Adrenal gland (tissue), 12 donors: ENCODE measurements around the gene CHTF8. TPM values are rescaled to one million over a fixed set of nuclear protein-coding genes. Genes with fewer than 3 reads are reported as not detected.

Experiments used
- DNase-seq, 7 donors: peaks; one replicate each; pipeline ENCODE4 v3.0.0-alpha.2; 2019 to 2020
- H3K27ac ChIP-seq, 5 donors: fragments of 200-600 bp; sonication (generic) in 4 of 5; 1 replicate in 3 of 5; 2 replicates in 2 of 5; pipeline versions ENCODE4 v1.5.1 to v1.8.0; 2016 to 2020; ENCODE audit warnings: mild to moderate bottlenecking in 1 of 5
- H3K27me3 ChIP-seq: fragments of 200-600 bp; 2 replicates; pipeline ENCODE4 v1.8.0; 2021
- H3K36me3 ChIP-seq, 2 donors: fragments of 200-600 bp; replicated peaks in 1 of 2; 1 replicate in 1 of 2; 2 replicates in 1 of 2; pipeline versions ENCODE4 v1.5.1 to v1.8.0; 2018 to 2022
- H3K4me1 ChIP-seq, 2 donors: fragments of 200-600 bp; replicated peaks in 1 of 2; 1 replicate in 1 of 2; 2 replicates in 1 of 2; pipeline versions ENCODE4 v1.5.1 to v1.8.0; 2018 to 2021
- H3K4me3 ChIP-seq, 4 donors: fragments of 200-600 bp; sonication (generic) in 3 of 4; one replicate each; pipeline ENCODE4 v1.5.1; 2016 to 2018
- H3K9me3 ChIP-seq, 3 donors: fragments of 200-600 bp; sonication (generic) in 1 of 3; replicated peaks in 1 of 3; 1 replicate in 2 of 3; 2 replicates in 1 of 3; pipeline versions ENCODE4 v1.5.1 to v1.8.0; 2016 to 2021
- CTCF ChIP-seq, 6 experiments: fragments of 450-650 bp in 4 of 6; fragments of 200-600 bp in 2 of 6; sonication (generic) in 1 of 6; IDR thresholded peaks; 1 replicate in 5 of 6; 2 replicates in 1 of 6; pipeline versions ENCODE4 v1.5.1 to v1.8.0; 2016 to 2021; ENCODE audit warnings: antibody characterized with exemption in 6 of 6, mild to moderate bottlenecking in 2 of 6, moderate library complexity in 1 of 6
- POLR2A ChIP-seq, 2 donors: fragments of 450-650 bp; IDR thresholded peaks; one replicate each; pipeline ENCODE4 v1.6.1; 2017; ENCODE audit warnings: antibody characterized with exemption in 2 of 2, mild to moderate bottlenecking in 2 of 2, moderate library complexity in 1 of 2
- WGBS, 4 donors: extraction: QIAGEN DNeasy Blood & Tissue Kit in 2 of 4; methylation state at CpG; one replicate each; pipeline versions ENCODE4 v1.1.5 to v1.1.7; 2013 to 2017; 5-methylcytosine and 5-hydroxymethylcytosine counted together
- intact Hi-C, 2 donors: fragments of 100-400 bp; cut with DNase I; formaldehyde crosslinking; loops; one replicate each; pipeline versions ENCODE4 v1.14.1 to v1.15.0; 2022 to 2023
- polyA plus RNA-seq, 3 donors: library from polyadenylated mRNA; stranded (reverse); fragments of 200-250 nt in 2 of 3; fragments of 350-450 nt in 1 of 3; fragmentation: Illumina TruSeq in 1 of 3; extraction: RNeasy Lipid Tissue Mini Kit (QIAGEN cat#74804) in 1 of 3; gene quantifications; one replicate each; pipeline ENCODE4 v1.2.3, GENCODE V29; 2013 to 2014
- total RNA-seq, 9 donors: library from RNA; depleted of rRNA in 4 of 9; stranded (reverse); fragments of >200 nt in 4 of 9; fragments of 120-200 nt in 1 of 9; fragmentation: NEBNext Ultra II Directional in 1 of 9; extraction: Animal tissue kit (Norgen Biotek cat#: 25700) in 1 of 9; gene quantifications; one replicate each; pipeline versions ENCODE4 v1.1.0 to v1.2.4, GENCODE V29; 2013 to 2023
- donor health status: healthy with polysubstance abuse.
- donor health status: Bipolar disorder and iron deficiency.
- donor health status: DM: yes; HTN: yes; CAD: no.
- donor health status: DM: no; HTN: no; CAD: no.
- donor health status: DM: no; HTN: no; CAD: no.
- donor health status: DM: yes; HTN: yes; CAD: no.

Gene CHTF8
- total and polyA plus RNA-seq, 12 donors: 34.0 to 207 (median 81.7) TPM

GRCh38 chr16:69089091-69089910 is 43.1 kb downstream of the CHTF8 start:
- Histone ChIP-seq H3K27ac (no peak overlapping the region), H3K36me3 (no peaks in the 10 kb centered on the region), H3K27me3 (no peaks in the 10 kb centered on the region), H3K4me3 (no peak overlapping the region), H3K4me1 (peaks cover 3 to 15% of the 10 kb centered on the region in 2 donors), H3K9me3 (no peaks in the 10 kb centered on the region)
- TF ChIP-seq CTCF (IDR thresholded peaks at IDR 0.05) (no peak), POLR2A (IDR thresholded peaks at IDR 0.05) (peak in 1 of 2 donors; percentile 28)
- WGBS, 4 donors: 44 to 56% (median 51%) methylated on average over 12 to 16 of the region's 16 CpGs
- DNase-seq: peak in 6 of 7 donors; percentile 58 to 80 (median 66)
- intact Hi-C loops: no loop called here

- no peak for DNase-seq
- H3K27me3 ChIP-seq: no peaks in the 10 kb centered on the region
- H3K27ac ChIP-seq: no peak overlapping the region
- H3K9me3 ChIP-seq: no peaks in the 10 kb centered on the region
- peaks cover 3 to 15% of the 10 kb centered on the region in 2 donors for H3K4me1 ChIP-seq
- TF ChIP-seq CTCF (IDR thresholded peaks at IDR 0.05): no peak
- no peak for TF ChIP-seq POLR2A (IDR thresholded peaks at IDR 0.05)
- H3K4me3 ChIP-seq: no peak overlapping the region
- no peaks in the 10 kb centered on the region for H3K36me3 ChIP-seq
- 79 to 91% (median 83%) methylated on average over 4 of the region's 4 CpGs for WGBS, 4 donors
- intact Hi-C loops: no loop called here
These were observed 43.7 kb downstream of the CHTF8 start for GRCh38 chr16:69088684-69089083.

- intact Hi-C loops: no loop called here
- Histone ChIP-seq H3K27ac (no peak overlapping the region), H3K9me3 (no peaks in the 10 kb centered on the region), H3K4me1 (peaks cover 3 to 15% of the 10 kb centered on the region in 2 donors), H3K36me3 (no peaks in the 10 kb centered on the region), H3K4me3 (no peak overlapping the region), H3K27me3 (no peaks in the 10 kb centered on the region)
- DNase-seq: no peak
- no peak for TF ChIP-seq POLR2A (IDR thresholded peaks at IDR 0.05)
- TF ChIP-seq CTCF (IDR thresholded peaks at IDR 0.05): no peak
- 55 to 69% (median 65%) methylated on average over 3 of the region's 3 CpGs for WGBS, 4 donors
These were observed 45.2 kb downstream of the CHTF8 start for GRCh38 chr16:69087161-69087581.

- Histone ChIP-seq H3K27me3 (no peaks in the 10 kb centered on the region), H3K36me3 (no peaks in the 10 kb centered on the region), H3K27ac (no peak overlapping the region), H3K4me3 (no peak overlapping the region), H3K9me3 (no peaks in the 10 kb centered on the region), H3K4me1 (peaks cover 3 to 15% of the 10 kb centered on the region in 2 donors)
- no peak for DNase-seq
- WGBS, 4 donors: 88 to 92% (median 89%) methylated on average over 5 of the region's 5 CpGs
- intact Hi-C loops: no loop called here
- TF ChIP-seq POLR2A (IDR thresholded peaks at IDR 0.05): no peak
- TF ChIP-seq CTCF (IDR thresholded peaks at IDR 0.05): no peak
These were observed 47.2 kb downstream of the CHTF8 start for GRCh38 chr16:69085032-69085695.
